Measurements from ENCODE around the gene GPNMB. TPM values are rescaled to one million over a fixed set of nuclear protein-coding genes. Genes with fewer than 3 reads are reported as not detected.

The GPNMB gene
- total RNA-seq, 2 donors from 2014 or later, result 0.99 to 1.1 TPM

DNA sequence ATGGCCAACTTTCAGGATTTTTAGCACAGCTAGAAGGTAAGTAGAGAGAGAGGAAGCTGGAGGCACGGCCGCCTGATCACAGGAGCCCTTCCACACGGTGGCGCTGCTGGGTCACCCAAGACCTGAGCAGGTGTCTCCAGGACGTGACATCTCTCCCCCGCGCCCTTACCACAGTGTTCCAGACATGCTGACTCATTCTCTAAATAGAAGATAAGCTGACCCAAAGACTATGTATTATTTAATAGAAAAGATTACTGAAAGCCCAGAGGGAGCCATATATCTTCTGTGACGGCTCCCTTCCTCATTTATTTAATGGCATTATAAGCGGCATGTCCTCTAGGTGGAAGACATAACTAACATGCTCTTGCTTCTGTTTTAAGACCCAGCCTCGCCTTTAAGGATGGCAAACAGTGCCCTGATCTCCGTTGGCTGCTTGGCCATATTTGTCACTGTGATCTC is 26.6 kb downstream of the GPNMB start:
- DNase-seq, result peak; percentile 98
- Mint-ChIP-seq H3K4me3 (peak overlapping the region; percentile 21), H3K9me3 (no peaks in the 10 kb centered on the region), H3K27me3 (ENCODE audit: insufficient read depth) (peaks cover 4% of the 10 kb centered on the region), H3K36me3 (ENCODE audit: low read depth) (no peaks in the 10 kb centered on the region), H3K27ac (peak overlapping the region; percentile 33), H3K4me1 (peaks cover 3% of the 10 kb centered on the region)
- WGBS, 2 experiments (ENCODE audit: insufficient coverage in 1 of 2, insufficient read length in 1 of 2), result 24 to 25% methylated on average over 2 to 11 of the region's 11 CpGs
- Histone ChIP-seq H3K9ac (ENCODE audit: extremely low read depth, low read length, poor library complexity, severe bottlenecking) (no peak overlapping the region), H3K36me3 (ENCODE audit: control insufficient read depth, insufficient read depth, low read length) (no peaks in the 10 kb centered on the region), H3K4me3 (ENCODE audit: low read length) (no peak overlapping the region), H3K27me3 (ENCODE audit: control insufficient read depth, insufficient read depth, low read length, poor library complexity, severe bottlenecking) (no peaks in the 10 kb centered on the region), H3K9me3 (ENCODE audit: control insufficient read depth, low read length) (no peaks in the 10 kb centered on the region), H3K27ac (ENCODE audit: low read depth, low read length) (no peak overlapping the region), H3K4me1 (ENCODE audit: control insufficient read depth, insufficient read depth, low read length) (no peaks in the 10 kb centered on the region)
- peak; percentile 96 for TF ChIP-seq CTCF (conservative IDR thresholded peaks at IDR 0.05)

DNA sequence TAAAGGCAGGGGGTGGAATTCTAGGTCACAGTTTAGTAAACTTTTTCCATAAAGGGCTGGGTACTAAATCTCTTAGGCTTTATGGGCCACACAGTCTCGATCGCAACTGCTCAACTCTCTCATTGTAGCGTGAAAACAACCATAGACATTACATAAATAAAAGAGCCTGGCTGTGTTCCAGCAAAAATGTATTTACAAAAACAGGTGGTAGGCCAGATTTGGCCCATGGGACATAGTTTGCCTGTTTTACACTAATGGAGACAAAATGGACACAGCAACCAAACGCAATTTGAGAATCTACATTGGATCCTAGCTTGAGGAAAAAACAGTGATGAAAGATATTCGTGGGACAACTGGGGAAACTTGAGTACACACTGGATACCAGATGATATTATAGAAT is 29.3 kb downstream of the GPNMB start:
- H3K9me3 ChIP-seq (ENCODE audit: control insufficient read depth, low read length), result no peaks in the 10 kb centered on the region
- no peak overlapping the region for H3K27ac ChIP-seq (ENCODE audit: low read depth, low read length)
- no peaks in the 10 kb centered on the region for H3K4me1 ChIP-seq (ENCODE audit: control insufficient read depth, insufficient read depth, low read length)
- peak; percentile 5 for DNase-seq
- Mint-ChIP-seq H3K27me3 (ENCODE audit: insufficient read depth) (peaks cover 4% of the 10 kb centered on the region), H3K36me3 (ENCODE audit: low read depth) (no peaks in the 10 kb centered on the region), H3K9me3 (no peaks in the 10 kb centered on the region), H3K4me3 (no peak overlapping the region), H3K4me1 (peaks cover 3% of the 10 kb centered on the region), H3K27ac (no peak overlapping the region)
- no peaks in the 10 kb centered on the region for H3K36me3 ChIP-seq (ENCODE audit: control insufficient read depth, insufficient read depth, low read length)
- WGBS, 2 experiments (ENCODE audit: insufficient coverage in 1 of 2, insufficient read length in 1 of 2), result 93 to 96% methylated on average over 5 of the region's 5 CpGs
- H3K9ac ChIP-seq (ENCODE audit: extremely low read depth, low read length, poor library complexity, severe bottlenecking), result no peak overlapping the region
- no peaks in the 10 kb centered on the region for H3K27me3 ChIP-seq (ENCODE audit: control insufficient read depth, insufficient read depth, low read length, poor library complexity, severe bottlenecking)
- TF ChIP-seq CTCF (conservative IDR thresholded peaks at IDR 0.05), result no peak
- H3K4me3 ChIP-seq (ENCODE audit: low read length), result no peak overlapping the region

GRCh38 chr7:23276376-23276775 is 29.8 kb downstream of the GPNMB start:
- DNase-seq, result peak; percentile 76
- Histone ChIP-seq H3K36me3 (ENCODE audit: control insufficient read depth, insufficient read depth, low read length) (no peaks in the 10 kb centered on the region), H3K27ac (ENCODE audit: low read depth, low read length) (no peak overlapping the region), H3K4me3 (ENCODE audit: low read length) (no peak overlapping the region), H3K27me3 (ENCODE audit: control insufficient read depth, insufficient read depth, low read length, poor library complexity, severe bottlenecking) (no peaks in the 10 kb centered on the region), H3K9ac (ENCODE audit: extremely low read depth, low read length, poor library complexity, severe bottlenecking) (no peak overlapping the region), H3K9me3 (ENCODE audit: control insufficient read depth, low read length) (no peaks in the 10 kb centered on the region), H3K4me1 (ENCODE audit: control insufficient read depth, insufficient read depth, low read length) (no peaks in the 10 kb centered on the region)
- Mint-ChIP-seq H3K9me3 (no peaks in the 10 kb centered on the region), H3K4me3 (no peak overlapping the region), H3K4me1 (peaks cover 3% of the 10 kb centered on the region), H3K27me3 (ENCODE audit: insufficient read depth) (peaks cover 4% of the 10 kb centered on the region), H3K36me3 (ENCODE audit: low read depth) (no peaks in the 10 kb centered on the region), H3K27ac (peak overlapping the region; percentile 27)
- WGBS, 2 experiments (ENCODE audit: insufficient coverage in 1 of 2, insufficient read length in 1 of 2), result 78 to 93% methylated on average over 3 to 5 of the region's 5 CpGs
- TF ChIP-seq CTCF (conservative IDR thresholded peaks at IDR 0.05), result peak; percentile 69
